ENCODE data around the gene TMEM244. TPM values are rescaled to one million over a fixed set of nuclear protein-coding genes. Genes with fewer than 3 reads are reported as not detected.

TMEM244 gene
- total and polyA plus RNA-seq, 9 of the 15 experiments (the other 6 are each of a cell fraction or from before 2014, with no cell fraction given): not detected

- CTCF ChIA-PET (ENCODE audit: low intra/inter-chr PET ratio): interaction anchor here (0.6 to 2.7 kb wide), 4 partner anchors 43 to 950 kb away, joined by 3 to 10 read pairs (median 4); no protein-coding TSS in a partner anchor
- no peaks in the 10 kb centered on the region for H3K9me3 ChIP-seq (replicated peaks; ENCODE audit: control insufficient read depth, insufficient read depth, low read depth, low read length)
- H3K27me3 ChIP-seq (ENCODE audit: control insufficient read depth in 2 of 2, insufficient read depth in 2 of 2, low read length in 2 of 2): no peaks in the 10 kb centered on the region; a peak in 1 of 5 replicates
- H3K9ac ChIP-seq (ENCODE audit: insufficient read depth in 1 of 2, low read depth in 2 of 2, low read length in 2 of 2): no peak overlapping the region
- no peak for FAIRE-seq
- DNase-seq (ENCODE audit: extremely low read depth in 1 of 4, low spot score in 3 of 4): peak in 2 of 4 experiments; percentile 13 to 46
- in situ Hi-C loops (cut with MboI) (no loop called here), intact Hi-C loops (cut with micrococcal nuclease) (loop anchor here (1.0 to 2.0 kb wide), 3 partner anchors 43 to 128 kb away; no protein-coding TSS in a partner anchor)
- ATAC-seq: 0 out of 3 replicates have a peak, but pooled peaks have one; percentile 44
- H3K4me3 ChIP-seq: no peak overlapping the region
- H4K20me1 ChIP-seq (replicated peaks; ENCODE audit: control insufficient read depth, insufficient read depth, low read length): no peaks in the 10 kb centered on the region
- H3K9me1 ChIP-seq (ENCODE audit: control insufficient read depth, insufficient read depth, low read length): no peaks in the 10 kb centered on the region
- no peaks in the 10 kb centered on the region for H3K79me2 ChIP-seq (ENCODE audit: control insufficient read depth, insufficient read depth, low read length)
- no peak overlapping the region for H3K4me2 ChIP-seq (ENCODE audit: insufficient read depth, low read length)
- POLR2A ChIA-PET: no interaction called here
- no TSS peak for BruUV-seq (replicated peaks)
- H3K27ac ChIP-seq (ENCODE audit: extremely low read depth, low read depth, low read length): no peak overlapping the region
- H3K4me1 ChIP-seq (replicated peaks in 1 of 2; ENCODE audit: control insufficient read depth in 2 of 2, insufficient read depth in 2 of 2, low read length in 2 of 2): peaks cover 0 to 4% of the 10 kb centered on the region in 2 experiments; a peak in 1 of 5 replicates
- H3K36me3 ChIP-seq (ENCODE audit: control insufficient read depth, insufficient read depth, low read length): no peaks in the 10 kb centered on the region
- H2AFZ ChIP-seq (ENCODE audit: low read depth, low read length): no peak overlapping the region
- TF ChIP-seq ZNF384 (IDR thresholded peaks at IDR 0.05; ENCODE audit: low read depth, low read length) (peak; percentile 78), CREB5 (CRISPR knock-in tag; IDR thresholded peaks at IDR 0.05) (no peak), ARID3A (IDR thresholded peaks at IDR 0.05; ENCODE audit: borderline replicate concordance, low read depth, low read length) (0 out of 2 replicates have a peak, but pooled peaks have one; percentile 73), RAD21 (CRISPR knock-in tag; conservative IDR thresholded peaks at IDR 0.05 in 1 of 2, IDR thresholded peaks at IDR 0.05 in 1 of 2) (peak; percentile 36 to 66; a peak in 3 of 4 replicates), TFAP4 (CRISPR knock-in tag; IDR thresholded peaks at IDR 0.05; ENCODE audit: borderline replicate concordance) (no peak), PBX2 (CRISPR knock-in tag; IDR thresholded peaks at IDR 0.05; ENCODE audit: low read depth) (no peak), PBX2 (tag; conservative IDR thresholded peaks at IDR 0.05; ENCODE audit: low read depth) (0 out of 2 replicates have a peak, but pooled peaks have one; percentile 11), CTCF (IDR thresholded peaks at IDR 0.05 in 2 of 3, conservative IDR thresholded peaks at IDR 0.05 in 1 of 3; ENCODE audit: insufficient read depth in 2 of 3, low read depth in 1 of 3, low read length in 3 of 3) (peak in 2 of 3 experiments; percentile 40 to 67; a peak in 3 of 6 replicates)
Observed at GRCh38 chr6:129893640-129894039, 32.5 kb upstream of the TMEM244 start.

All from K562 (cell line).